ENCODE data around the gene TMEM175. TPM values are rescaled to one million over a fixed set of nuclear protein-coding genes. Genes with fewer than 3 reads are reported as not detected.

The TMEM175 gene
- total and polyA plus RNA-seq, 2 donors (not counting 1 experiment from before 2014, with no cell fraction given) = 44.4 to 432 TPM

DNA sequence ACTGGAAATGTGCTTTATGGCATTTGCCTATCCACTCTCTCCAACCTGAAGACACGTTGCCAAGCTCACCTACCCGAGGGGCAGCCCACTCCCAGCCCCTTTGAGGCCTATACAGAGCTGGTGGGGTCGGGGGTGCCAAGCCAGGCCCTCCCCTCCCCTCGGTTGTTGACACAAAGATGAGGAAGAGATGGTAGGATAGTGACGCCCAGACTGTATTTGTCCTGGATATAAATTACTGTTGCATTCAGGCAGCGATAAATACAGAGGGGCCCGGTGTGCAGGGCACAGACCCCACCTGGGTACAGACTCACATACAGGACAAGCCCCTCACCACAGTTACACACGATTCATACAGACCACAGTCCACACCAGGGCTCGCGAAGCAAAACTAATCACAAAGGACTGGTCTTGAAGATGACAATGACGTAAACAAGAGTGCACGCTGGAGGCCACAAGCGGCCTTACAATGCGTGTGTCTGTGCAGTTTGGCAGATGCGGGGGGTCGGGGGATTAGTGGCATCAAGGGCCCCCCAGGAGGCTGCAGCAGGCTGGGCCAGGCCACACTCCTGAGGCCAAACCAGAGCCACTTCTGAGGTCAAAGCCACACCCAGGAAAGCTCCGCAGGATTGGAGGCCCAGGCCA lies 26.6 kb downstream of the TMEM175 start:
- ATAC-seq (ENCODE audit: low read depth) (no peak), DNase-seq (no peak)
- Histone ChIP-seq H3K27ac (ENCODE audit: low read length in 2 of 2) (no peak overlapping the region), H3K79me2 (ENCODE audit: control insufficient read depth, insufficient read depth, low read length) (no peaks in the 10 kb centered on the region), H3K4me2 (replicated peaks; ENCODE audit: low read depth, low read length, poor library complexity, severe bottlenecking) (no peak overlapping the region), H3K4me1 (ENCODE audit: control insufficient read depth in 2 of 2, insufficient read depth in 2 of 2, low read length in 2 of 2) (no peaks in the 10 kb centered on the region), H3K36me3 (replicated peaks in 1 of 2; ENCODE audit: control extremely low read depth in 1 of 2, control insufficient read depth in 1 of 2, extremely low read depth in 1 of 2, insufficient read depth in 2 of 2, low read length in 1 of 2) (peaks cover 0 to 15% of the 10 kb centered on the region in 2 experiments), H2AFZ (ENCODE audit: insufficient read depth, low read depth, low read length, poor library complexity, severe bottlenecking) (no peak overlapping the region), H3K9ac (ENCODE audit: low read length) (no peak overlapping the region), H3K4me3 (ENCODE audit: control extremely low read depth in 1 of 5, extremely low read depth in 1 of 5, insufficient read depth in 1 of 5, low read depth in 2 of 5, low read length in 4 of 5) (no peak overlapping the region), H3K27me3 (replicated peaks in 1 of 4; ENCODE audit: control extremely low read depth in 1 of 4, control insufficient read depth in 3 of 4, insufficient read depth in 4 of 4, low read length in 3 of 4) (no peaks in the 10 kb centered on the region), H4K20me1 (ENCODE audit: control insufficient read depth, insufficient read depth, low read length, poor library complexity, severe bottlenecking) (peaks cover 6% of the 10 kb centered on the region), H3K9me3 (ENCODE audit: control extremely low read depth in 1 of 3, control insufficient read depth in 2 of 3, insufficient read depth in 1 of 3, low read length in 2 of 3) (no peaks in the 10 kb centered on the region)
- intact Hi-C loops (cut with micrococcal nuclease) = no loop called here
- no peaks in the 10 kb centered on the region for H3K27me3 Mint-ChIP-seq
- TF ChIP-seq, protein P1, sequence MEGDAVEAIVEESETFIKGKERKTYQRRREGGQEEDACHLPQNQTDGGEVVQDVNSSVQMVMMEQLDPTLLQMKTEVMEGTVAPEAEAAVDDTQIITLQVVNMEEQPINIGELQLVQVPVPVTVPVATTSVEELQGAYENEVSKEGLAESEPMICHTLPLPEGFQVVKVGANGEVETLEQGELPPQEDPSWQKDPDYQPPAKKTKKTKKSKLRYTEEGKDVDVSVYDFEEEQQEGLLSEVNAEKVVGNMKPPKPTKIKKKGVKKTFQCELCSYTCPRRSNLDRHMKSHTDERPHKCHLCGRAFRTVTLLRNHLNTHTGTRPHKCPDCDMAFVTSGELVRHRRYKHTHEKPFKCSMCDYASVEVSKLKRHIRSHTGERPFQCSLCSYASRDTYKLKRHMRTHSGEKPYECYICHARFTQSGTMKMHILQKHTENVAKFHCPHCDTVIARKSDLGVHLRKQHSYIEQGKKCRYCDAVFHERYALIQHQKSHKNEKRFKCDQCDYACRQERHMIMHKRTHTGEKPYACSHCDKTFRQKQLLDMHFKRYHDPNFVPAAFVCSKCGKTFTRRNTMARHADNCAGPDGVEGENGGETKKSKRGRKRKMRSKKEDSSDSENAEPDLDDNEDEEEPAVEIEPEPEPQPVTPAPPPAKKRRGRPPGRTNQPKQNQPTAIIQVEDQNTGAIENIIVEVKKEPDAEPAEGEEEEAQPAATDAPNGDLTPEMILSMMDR (IDR thresholded peaks at IDR 0.05) = no peak
- no peak for TF ChIP-seq EZH2 (IDR thresholded peaks at IDR 0.05; ENCODE audit: borderline replicate concordance, insufficient read depth, low read depth, low read length, poor library complexity, severe bottlenecking)
- no peak overlapping the region for H3K4me3 Mint-ChIP-seq
- POLR2A ChIA-PET = no interaction called here
- 96% methylated on average over 12 of the region's 17 CpGs for WGBS (ENCODE audit: insufficient coverage)
- CTCF ChIA-PET = interaction anchor here (1.4 kb wide), 1 partner anchor 28 kb away, joined by 3 read pairs; the partner anchor contains the start of gene IDUA
- no peaks in the 10 kb centered on the region for H3K9me3 Mint-ChIP-seq (ENCODE audit: insufficient read depth)
- peak overlapping the region; percentile 20 for H3K27ac Mint-ChIP-seq
- H3K4me1 Mint-ChIP-seq = peaks cover 1% of the 10 kb centered on the region

DNA sequence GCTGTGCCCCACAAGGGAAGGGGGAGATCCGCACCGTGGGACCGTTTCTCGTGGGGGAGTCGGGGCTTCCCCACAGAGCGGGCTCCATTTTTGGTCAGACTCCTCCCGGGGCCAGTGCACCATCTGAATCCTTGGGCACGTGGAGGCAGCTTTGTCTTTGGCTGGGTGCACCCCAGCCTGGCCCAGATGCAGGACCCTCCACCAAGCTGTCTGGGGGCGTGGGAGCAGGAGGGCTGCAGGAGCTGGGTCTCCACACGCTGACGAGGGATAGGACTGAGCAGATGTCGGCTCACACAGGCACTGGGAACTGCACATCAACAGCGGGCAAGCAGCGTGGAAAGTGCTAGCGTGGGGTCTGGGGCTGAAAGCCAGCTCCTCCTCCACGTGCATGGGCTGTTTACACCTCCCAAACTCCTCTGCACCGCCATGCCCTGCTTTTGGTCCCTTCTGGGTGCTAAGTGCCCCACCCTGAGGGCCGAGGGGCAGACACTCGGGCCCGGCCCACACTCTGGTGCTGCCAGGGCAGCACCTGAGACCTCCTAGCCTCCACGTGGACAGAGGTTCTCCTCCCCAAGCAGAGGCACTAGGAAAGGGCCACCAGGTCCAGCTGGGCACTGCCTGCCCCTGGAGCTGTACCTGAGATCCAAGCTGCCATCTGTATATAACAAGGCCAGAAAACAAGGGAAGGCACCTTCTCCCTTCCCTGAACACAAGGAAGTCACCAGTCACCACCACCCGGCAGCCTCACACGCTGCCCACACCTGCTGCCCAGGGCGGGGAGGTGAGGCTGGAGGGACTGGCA lies 27.3 kb downstream of the TMEM175 start:
- Mint-ChIP-seq H3K9me3 (ENCODE audit: insufficient read depth) (no peaks in the 10 kb centered on the region), H3K27ac (peak overlapping the region; percentile 3), H3K4me1 (peaks cover 1% of the 10 kb centered on the region), H3K4me3 (no peak overlapping the region), H3K27me3 (no peaks in the 10 kb centered on the region)
- Histone ChIP-seq H4K20me1 (ENCODE audit: control insufficient read depth, insufficient read depth, low read length, poor library complexity, severe bottlenecking) (peaks cover 9% of the 10 kb centered on the region), H3K79me2 (ENCODE audit: control insufficient read depth, insufficient read depth, low read length) (no peaks in the 10 kb centered on the region), H3K9me3 (ENCODE audit: control extremely low read depth in 1 of 3, control insufficient read depth in 2 of 3, insufficient read depth in 1 of 3, low read length in 2 of 3) (no peaks in the 10 kb centered on the region), H3K4me3 (ENCODE audit: control extremely low read depth in 1 of 5, extremely low read depth in 1 of 5, insufficient read depth in 1 of 5, low read depth in 2 of 5, low read length in 4 of 5) (no peak overlapping the region), H3K27ac (ENCODE audit: low read length in 2 of 2) (no peak overlapping the region), H3K36me3 (replicated peaks in 1 of 2; ENCODE audit: control extremely low read depth in 1 of 2, control insufficient read depth in 1 of 2, extremely low read depth in 1 of 2, insufficient read depth in 2 of 2, low read length in 1 of 2) (peaks cover 0 to 11% of the 10 kb centered on the region in 2 experiments), H2AFZ (ENCODE audit: insufficient read depth, low read depth, low read length, poor library complexity, severe bottlenecking) (no peak overlapping the region), H3K4me1 (ENCODE audit: control insufficient read depth in 2 of 2, insufficient read depth in 2 of 2, low read length in 2 of 2) (no peaks in the 10 kb centered on the region), H3K9ac (ENCODE audit: low read length) (no peak overlapping the region), H3K27me3 (replicated peaks in 1 of 4; ENCODE audit: control extremely low read depth in 1 of 4, control insufficient read depth in 3 of 4, insufficient read depth in 4 of 4, low read length in 3 of 4) (no peaks in the 10 kb centered on the region), H3K4me2 (replicated peaks; ENCODE audit: low read depth, low read length, poor library complexity, severe bottlenecking) (no peak overlapping the region)
- TF ChIP-seq, protein P1 (IDR thresholded peaks at IDR 0.05) = no peak
- TF ChIP-seq EZH2 (IDR thresholded peaks at IDR 0.05; ENCODE audit: borderline replicate concordance, insufficient read depth, low read depth, low read length, poor library complexity, severe bottlenecking) = no peak
- ChIA-PET CTCF (interaction anchor here (1.4 kb wide), 1 partner anchor 28 kb away, joined by 3 read pairs; the partner anchor contains the start of gene IDUA), POLR2A (no interaction called here)
- DNase-seq (no peak), ATAC-seq (ENCODE audit: low read depth) (no peak)
- 95% methylated on average over 24 of the region's 24 CpGs for WGBS (ENCODE audit: insufficient coverage)
- intact Hi-C loops (cut with micrococcal nuclease) = no loop called here
